HepG2 (cell line): ENCODE measurements around the gene KIF1C. TPM values are rescaled to one million over a fixed set of nuclear protein-coding genes. Genes with fewer than 3 reads are reported as not detected.

ENCODE experiments used
- BORCS8-MEF2B ChIP-seq: sonication (generic); formaldehyde crosslinking; IDR thresholded peaks from 2 replicates; pipeline ENCODE4 v1.8.0; 2022; ENCODE audit warnings: mild to moderate bottlenecking, missing genetic modification reagents
- HCFC1 ChIP-seq: fragments of 150-350 bp; IDR thresholded peaks from 2 replicates; pipeline ENCODE4 v1.6.1; 2014; ENCODE audit warnings: low read depth, low read length
- KLF12 ChIP-seq: sonication (generic); formaldehyde crosslinking; IDR thresholded peaks from 2 replicates; pipeline ENCODE4 v1.4.0; 2020; ENCODE audit warnings: missing genetic modification reagents, borderline replicate concordance
- RELA ChIP-seq: sonication (generic); formaldehyde crosslinking; IDR thresholded peaks from 2 replicates; pipeline ENCODE4 v1.4.0; 2020; ENCODE audit warnings: missing genetic modification reagents
- SKI ChIP-seq: fragments of 450-650 bp; IDR thresholded peaks from one replicate; pipeline ENCODE4 v1.6.1; 2018; ENCODE audit warnings: mild to moderate bottlenecking; ENCODE audit not compliant: partially characterized antibody
- SMAD1 ChIP-seq: sonication (generic); formaldehyde crosslinking; IDR thresholded peaks from 2 replicates; pipeline ENCODE4 v1.4.0; 2020; ENCODE audit warnings: missing genetic modification reagents, low read depth, mild to moderate bottlenecking, borderline replicate concordance
- SMARCE1 ChIP-seq: fragments of 450-650 bp; IDR thresholded peaks from 2 replicates; pipeline ENCODE4 v1.6.1; 2017; ENCODE audit warnings: borderline replicate concordance
- YEATS4 ChIP-seq: sonication (generic); formaldehyde crosslinking; IDR thresholded peaks from 2 replicates; pipeline ENCODE4 v1.4.0; 2020; ENCODE audit warnings: missing genetic modification reagents, borderline replicate concordance
- ZBTB21 ChIP-seq: sonication (generic); formaldehyde crosslinking; IDR thresholded peaks from 2 replicates; pipeline ENCODE4 v1.4.0; 2020; ENCODE audit warnings: missing genetic modification reagents
- ZNF256 ChIP-seq: sonication (generic); formaldehyde crosslinking; conservative IDR thresholded peaks from 2 replicates; pipeline ENCODE4 v1.4.0; 2020; ENCODE audit warnings: missing genetic modification reagents
- ZNF350 ChIP-seq: sonication (generic); formaldehyde crosslinking; IDR thresholded peaks from 2 replicates; pipeline ENCODE4 v1.4.0; 2020; ENCODE audit warnings: mild to moderate bottlenecking, low read depth, missing genetic modification reagents, borderline replicate concordance
- ZNF879 ChIP-seq: sonication (generic); formaldehyde crosslinking; IDR thresholded peaks from 2 replicates; pipeline ENCODE4 v1.8.1; 2023; ENCODE audit warnings: missing genetic modification reagents
- polyA plus RNA-seq, 8 experiments: library from polyadenylated mRNA; depleted of rRNA in 3 of 8; stranded (reverse) in 7 of 8; unstranded in 1 of 8; fragments of >200 nt; fragmentation: Illumina TruSeq in 4 of 8; extraction: Trizol in 4 of 8; gene quantifications; 2 replicates each; pipeline versions ENCODE4 v1.2.1 to v1.2.3, GENCODE V29; 2011 to 2016; ENCODE audit warnings: low read depth in 4 of 8, missing spikeins in 1 of 8, mixed read lengths in 1 of 8; ENCODE audit not compliant: insufficient read depth in 1 of 8
- total RNA-seq, 5 experiments: library from RNA; depleted of rRNA; stranded (reverse); fragments of >200 nt; fragmentation: Illumina TruSeq; extraction: Trizol; gene quantifications; 2 replicates each; pipeline ENCODE4 v1.2.3, GENCODE V29; 2016; ENCODE audit warnings: low read depth in 1 of 5
- TF ChIP-seq, protein P1 (sequence below): sonication (generic); formaldehyde crosslinking; IDR thresholded peaks from 2 replicates; pipeline ENCODE4 v1.5.1; 2020; ENCODE audit warnings: mild to moderate bottlenecking, missing genetic modification reagents, moderate library complexity
- TF ChIP-seq, protein P2 (sequence below): sonication (generic); formaldehyde crosslinking; IDR thresholded peaks from one replicate; pipeline ENCODE4 v1.5.1; 2020; ENCODE audit warnings: mild to moderate bottlenecking, missing genetic modification reagents; ENCODE audit errors: not compliant biosample characterization
- TF ChIP-seq, protein P3 (sequence below): sonication (generic); formaldehyde crosslinking; IDR thresholded peaks from 2 replicates; pipeline ENCODE4 v1.4.0; 2020; ENCODE audit warnings: mild to moderate bottlenecking, missing genetic modification reagents

KIF1C gene
- total and polyA plus RNA-seq, 2 of the 13 experiments (the other 11 are each of a cell fraction or from before 2014, with no cell fraction given), result 70.0 to 104 TPM

DNA sequence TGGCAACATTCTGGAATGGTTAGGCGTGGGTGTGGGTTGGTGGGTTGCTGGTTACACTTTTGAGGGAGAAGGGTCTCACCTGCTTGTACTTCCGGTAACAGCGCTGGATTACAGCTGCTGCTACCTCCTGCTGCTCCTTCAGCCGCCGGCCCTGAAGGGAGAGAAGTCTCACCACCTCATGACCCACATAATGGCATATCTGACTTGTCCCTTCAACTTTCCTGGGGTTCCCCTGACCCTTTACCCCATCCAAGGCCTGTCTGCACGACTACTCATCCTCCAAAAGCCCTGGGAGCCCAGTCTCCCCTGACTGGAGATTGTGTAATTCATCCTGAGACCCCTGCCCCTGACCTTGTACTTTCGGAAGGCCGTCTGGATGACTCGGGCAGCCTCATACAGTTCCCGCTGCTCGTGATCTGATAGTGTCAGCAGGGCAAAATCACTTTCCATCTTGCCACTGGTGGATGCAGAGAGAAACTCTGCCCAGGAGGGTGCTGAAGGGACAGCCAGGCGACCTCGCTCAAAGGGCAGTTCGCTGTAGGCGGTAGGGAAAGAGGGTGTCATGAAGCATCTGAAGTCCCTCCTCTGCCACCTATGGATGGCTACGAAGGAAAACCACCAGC is 28.1 kb upstream of the KIF1C start (continued):
- TF ChIP-seq, protein P1, sequence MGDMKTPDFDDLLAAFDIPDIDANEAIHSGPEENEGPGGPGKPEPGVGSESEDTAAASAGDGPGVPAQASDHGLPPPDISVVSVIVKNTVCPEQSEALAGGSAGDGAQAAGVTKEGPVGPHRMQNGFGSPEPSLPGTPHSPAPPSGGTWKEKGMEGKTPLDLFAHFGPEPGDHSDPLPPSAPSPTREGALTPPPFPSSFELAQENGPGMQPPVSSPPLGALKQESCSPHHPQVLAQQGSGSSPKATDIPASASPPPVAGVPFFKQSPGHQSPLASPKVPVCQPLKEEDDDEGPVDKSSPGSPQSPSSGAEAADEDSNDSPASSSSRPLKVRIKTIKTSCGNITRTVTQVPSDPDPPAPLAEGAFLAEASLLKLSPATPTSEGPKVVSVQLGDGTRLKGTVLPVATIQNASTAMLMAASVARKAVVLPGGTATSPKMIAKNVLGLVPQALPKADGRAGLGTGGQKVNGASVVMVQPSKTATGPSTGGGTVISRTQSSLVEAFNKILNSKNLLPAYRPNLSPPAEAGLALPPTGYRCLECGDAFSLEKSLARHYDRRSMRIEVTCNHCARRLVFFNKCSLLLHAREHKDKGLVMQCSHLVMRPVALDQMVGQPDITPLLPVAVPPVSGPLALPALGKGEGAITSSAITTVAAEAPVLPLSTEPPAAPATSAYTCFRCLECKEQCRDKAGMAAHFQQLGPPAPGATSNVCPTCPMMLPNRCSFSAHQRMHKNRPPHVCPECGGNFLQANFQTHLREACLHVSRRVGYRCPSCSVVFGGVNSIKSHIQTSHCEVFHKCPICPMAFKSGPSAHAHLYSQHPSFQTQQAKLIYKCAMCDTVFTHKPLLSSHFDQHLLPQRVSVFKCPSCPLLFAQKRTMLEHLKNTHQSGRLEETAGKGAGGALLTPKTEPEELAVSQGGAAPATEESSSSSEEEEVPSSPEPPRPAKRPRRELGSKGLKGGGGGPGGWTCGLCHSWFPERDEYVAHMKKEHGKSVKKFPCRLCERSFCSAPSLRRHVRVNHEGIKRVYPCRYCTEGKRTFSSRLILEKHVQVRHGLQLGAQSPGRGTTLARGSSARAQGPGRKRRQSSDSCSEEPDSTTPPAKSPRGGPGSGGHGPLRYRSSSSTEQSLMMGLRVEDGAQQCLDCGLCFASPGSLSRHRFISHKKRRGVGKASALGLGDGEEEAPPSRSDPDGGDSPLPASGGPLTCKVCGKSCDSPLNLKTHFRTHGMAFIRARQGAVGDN (CRISPR knock-in tag), result peak; percentile 42; the same call in 1 of the 2 replicates
- TF ChIP-seq SMAD1 (CRISPR knock-in tag) (no peak), KLF12 (no peak), SKI (no peak), ZNF350 (no peak; the same call in 1 of the 2 replicates), BORCS8-MEF2B (CRISPR knock-in tag) (no peak), ZNF256 (CRISPR knock-in tag) (no peak), HCFC1 (no peak), YEATS4 (CRISPR knock-in tag) (peak; percentile 26; the same call in 1 of the 2 replicates), ZBTB21 (CRISPR knock-in tag) (no peak), ZNF879 (CRISPR knock-in tag) (no peak), RELA (CRISPR knock-in tag) (no peak), SMARCE1 (no peak)
- TF ChIP-seq, protein P2, sequence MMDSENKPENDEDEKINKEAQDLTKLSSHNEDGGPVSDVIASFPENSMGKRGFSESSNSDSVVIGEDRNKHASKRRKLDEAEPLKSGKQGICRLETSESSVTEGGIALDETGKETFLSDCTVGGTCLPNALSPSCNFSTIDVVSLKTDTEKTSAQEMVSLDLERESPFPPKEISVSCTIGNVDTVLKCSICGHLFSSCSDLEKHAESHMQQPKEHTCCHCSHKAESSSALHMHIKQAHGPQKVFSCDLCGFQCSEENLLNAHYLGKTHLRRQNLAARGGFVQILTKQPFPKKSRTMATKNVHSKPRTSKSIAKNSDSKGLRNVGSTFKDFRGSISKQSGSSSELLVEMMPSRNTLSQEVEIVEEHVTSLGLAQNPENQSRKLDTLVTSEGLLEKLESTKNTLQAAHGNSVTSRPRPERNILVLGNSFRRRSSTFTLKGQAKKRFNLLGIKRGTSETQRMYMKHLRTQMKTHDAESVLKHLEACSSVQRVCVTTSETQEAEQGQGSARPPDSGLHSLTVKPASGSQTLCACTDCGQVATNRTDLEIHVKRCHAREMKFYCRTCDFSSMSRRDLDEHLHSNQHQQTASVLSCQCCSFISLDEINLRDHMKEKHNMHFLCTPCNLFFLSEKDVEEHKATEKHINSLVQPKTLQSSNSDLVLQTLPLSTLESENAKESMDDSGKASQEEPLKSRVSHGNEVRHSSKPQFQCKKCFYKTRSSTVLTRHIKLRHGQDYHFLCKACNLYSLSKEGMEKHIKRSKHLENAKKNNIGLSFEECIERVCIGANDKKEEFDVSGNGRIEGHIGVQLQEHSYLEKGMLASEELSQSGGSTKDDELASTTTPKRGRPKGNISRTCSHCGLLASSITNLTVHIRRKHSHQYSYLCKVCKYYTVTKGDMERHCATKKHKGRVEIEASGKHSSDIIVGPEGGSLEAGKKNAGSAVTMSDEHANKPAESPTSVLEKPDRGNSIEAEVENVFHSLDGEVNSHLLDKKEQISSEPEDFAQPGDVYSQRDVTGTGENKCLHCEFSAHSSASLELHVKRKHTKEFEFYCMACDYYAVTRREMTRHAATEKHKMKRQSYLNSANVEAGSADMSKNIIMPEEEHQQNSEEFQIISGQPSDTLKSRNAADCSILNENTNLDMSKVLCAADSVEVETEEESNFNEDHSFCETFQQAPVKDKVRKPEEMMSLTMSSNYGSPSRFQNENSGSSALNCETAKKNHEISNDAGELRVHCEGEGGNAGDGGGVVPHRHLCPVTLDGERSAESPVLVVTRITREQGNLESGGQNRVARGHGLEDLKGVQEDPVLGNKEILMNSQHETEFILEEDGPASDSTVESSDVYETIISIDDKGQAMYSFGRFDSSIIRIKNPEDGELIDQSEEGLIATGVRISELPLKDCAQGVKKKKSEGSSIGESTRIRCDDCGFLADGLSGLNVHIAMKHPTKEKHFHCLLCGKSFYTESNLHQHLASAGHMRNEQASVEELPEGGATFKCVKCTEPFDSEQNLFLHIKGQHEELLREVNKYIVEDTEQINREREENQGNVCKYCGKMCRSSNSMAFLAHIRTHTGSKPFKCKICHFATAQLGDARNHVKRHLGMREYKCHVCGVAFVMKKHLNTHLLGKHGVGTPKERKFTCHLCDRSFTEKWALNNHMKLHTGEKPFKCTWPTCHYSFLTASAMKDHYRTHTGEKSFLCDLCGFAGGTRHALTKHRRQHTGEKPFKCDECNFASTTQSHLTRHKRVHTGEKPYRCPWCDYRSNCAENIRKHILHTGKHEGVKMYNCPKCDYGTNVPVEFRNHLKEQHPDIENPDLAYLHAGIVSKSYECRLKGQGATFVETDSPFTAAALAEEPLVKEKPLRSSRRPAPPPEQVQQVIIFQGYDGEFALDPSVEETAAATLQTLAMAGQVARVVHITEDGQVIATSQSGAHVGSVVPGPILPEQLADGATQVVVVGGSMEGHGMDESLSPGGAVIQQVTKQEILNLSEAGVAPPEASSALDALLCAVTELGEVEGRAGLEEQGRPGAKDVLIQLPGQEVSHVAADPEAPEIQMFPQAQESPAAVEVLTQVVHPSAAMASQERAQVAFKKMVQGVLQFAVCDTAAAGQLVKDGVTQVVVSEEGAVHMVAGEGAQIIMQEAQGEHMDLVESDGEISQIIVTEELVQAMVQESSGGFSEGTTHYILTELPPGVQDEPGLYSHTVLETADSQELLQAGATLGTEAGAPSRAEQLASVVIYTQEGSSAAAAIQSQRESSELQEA, result no peak
- TF ChIP-seq, protein P3, sequence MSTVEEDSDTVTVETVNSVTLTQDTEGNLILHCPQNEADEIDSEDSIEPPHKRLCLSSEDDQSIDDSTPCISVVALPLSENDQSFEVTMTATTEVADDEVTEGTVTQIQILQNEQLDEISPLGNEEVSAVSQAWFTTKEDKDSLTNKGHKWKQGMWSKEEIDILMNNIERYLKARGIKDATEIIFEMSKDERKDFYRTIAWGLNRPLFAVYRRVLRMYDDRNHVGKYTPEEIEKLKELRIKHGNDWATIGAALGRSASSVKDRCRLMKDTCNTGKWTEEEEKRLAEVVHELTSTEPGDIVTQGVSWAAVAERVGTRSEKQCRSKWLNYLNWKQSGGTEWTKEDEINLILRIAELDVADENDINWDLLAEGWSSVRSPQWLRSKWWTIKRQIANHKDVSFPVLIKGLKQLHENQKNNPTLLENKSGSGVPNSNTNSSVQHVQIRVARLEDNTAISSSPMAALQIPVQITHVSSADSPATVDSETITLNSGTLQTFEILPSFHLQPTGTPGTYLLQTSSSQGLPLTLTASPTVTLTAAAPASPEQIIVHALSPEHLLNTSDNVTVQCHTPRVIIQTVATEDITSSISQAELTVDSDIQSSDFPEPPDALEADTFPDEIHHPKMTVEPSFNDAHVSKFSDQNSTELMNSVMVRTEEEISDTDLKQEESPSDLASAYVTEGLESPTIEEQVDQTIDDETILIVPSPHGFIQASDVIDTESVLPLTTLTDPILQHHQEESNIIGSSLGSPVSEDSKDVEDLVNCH (CRISPR knock-in tag), result no peak
